Astrocyte of the hippocampus (primary cell): ENCODE results near the gene SLC7A6OS.
"Not testable (repeated sequence)": the region's sequence is repeated elsewhere in the genome, so short reads cannot be mapped to it uniquely, and the experiment has no call there.

Experiments used
- DNase-seq: peaks from one replicate; pipeline ENCODE4 v3.0.0; 2011; ENCODE audit warnings: low read depth, low spot score

SLC7A6OS gene

GRCh38 chr16:68298907-68299561, 11.7 kb downstream of the SLC7A6OS start:
- DNase-seq = peak; percentile 87

GRCh38 chr16:68298312-68298711, 12.4 kb downstream of the SLC7A6OS start:
- DNase-seq = no peak

GRCh38 chr16:68297908-68298307, 12.8 kb downstream of the SLC7A6OS start:
- DNase-seq = no peak

GRCh38 chr16:68296693-68297092, 14.1 kb downstream of the SLC7A6OS start:
- no peak for DNase-seq

- no peak for DNase-seq
Measured at GRCh38 chr16:68296291-68296690, 14.5 kb downstream of the SLC7A6OS start.

- no peak for DNase-seq
Measured at GRCh38 chr16:68292425-68292824, 18.3 kb downstream of the SLC7A6OS start.

GRCh38 chr16:68291227-68291626, 19.5 kb downstream of the SLC7A6OS start:
- no peak for DNase-seq

- DNase-seq = no peak
Measured at GRCh38 chr16:68290450-68290849, 20.3 kb downstream of the SLC7A6OS start.

GRCh38 chr16:68289621-68290329, 21.0 kb downstream of the SLC7A6OS start:
- peak; percentile 40 for DNase-seq

GRCh38 chr16:68289202-68289601, 21.5 kb downstream of the SLC7A6OS start:
- no peak for DNase-seq

GRCh38 chr16:68288796-68289195, 21.9 kb downstream of the SLC7A6OS start:
- DNase-seq = not testable (repeated sequence)

GRCh38 chr16:68288252-68288650, 22.5 kb downstream of the SLC7A6OS start:
- DNase-seq = no peak

GRCh38 chr16:68287276-68288251, 23.2 kb downstream of the SLC7A6OS start:
- DNase-seq = peak; percentile 69

- DNase-seq = no peak
Measured at GRCh38 chr16:68286153-68287074, 24.3 kb downstream of the SLC7A6OS start.

GRCh38 chr16:68285683-68286082, 25.1 kb downstream of the SLC7A6OS start:
- no peak for DNase-seq

GRCh38 chr16:68284847-68285246, 25.9 kb downstream of the SLC7A6OS start:
- DNase-seq = no peak

- DNase-seq = no peak
Measured at GRCh38 chr16:68283801-68284598, 26.7 kb downstream of the SLC7A6OS start.

GRCh38 chr16:68283346-68283745, 27.4 kb downstream of the SLC7A6OS start:
- DNase-seq = no peak

GRCh38 chr16:68282064-68282452, 28.7 kb downstream of the SLC7A6OS start:
- no peak for DNase-seq

GRCh38 chr16:68281368-68282063, 29.2 kb downstream of the SLC7A6OS start:
- no peak for DNase-seq
